HG03575 (cell line): Measurements from ENCODE around the gene PARP8.
"Not testable (repeated sequence)": the region's sequence is repeated elsewhere in the genome, so short reads cannot be mapped to it uniquely, and the experiment has no call there.

Experiments
- ATAC-seq: cut with Tn5 transposase; IDR thresholded peaks from one replicate; pipeline ENCODE4 v1.9.1; 2021; ENCODE audit not compliant: unreplicated experiment, insufficient number of reproducible peaks, low FRiP score; ENCODE audit errors: extremely low read depth

PARP8 gene, protein sequence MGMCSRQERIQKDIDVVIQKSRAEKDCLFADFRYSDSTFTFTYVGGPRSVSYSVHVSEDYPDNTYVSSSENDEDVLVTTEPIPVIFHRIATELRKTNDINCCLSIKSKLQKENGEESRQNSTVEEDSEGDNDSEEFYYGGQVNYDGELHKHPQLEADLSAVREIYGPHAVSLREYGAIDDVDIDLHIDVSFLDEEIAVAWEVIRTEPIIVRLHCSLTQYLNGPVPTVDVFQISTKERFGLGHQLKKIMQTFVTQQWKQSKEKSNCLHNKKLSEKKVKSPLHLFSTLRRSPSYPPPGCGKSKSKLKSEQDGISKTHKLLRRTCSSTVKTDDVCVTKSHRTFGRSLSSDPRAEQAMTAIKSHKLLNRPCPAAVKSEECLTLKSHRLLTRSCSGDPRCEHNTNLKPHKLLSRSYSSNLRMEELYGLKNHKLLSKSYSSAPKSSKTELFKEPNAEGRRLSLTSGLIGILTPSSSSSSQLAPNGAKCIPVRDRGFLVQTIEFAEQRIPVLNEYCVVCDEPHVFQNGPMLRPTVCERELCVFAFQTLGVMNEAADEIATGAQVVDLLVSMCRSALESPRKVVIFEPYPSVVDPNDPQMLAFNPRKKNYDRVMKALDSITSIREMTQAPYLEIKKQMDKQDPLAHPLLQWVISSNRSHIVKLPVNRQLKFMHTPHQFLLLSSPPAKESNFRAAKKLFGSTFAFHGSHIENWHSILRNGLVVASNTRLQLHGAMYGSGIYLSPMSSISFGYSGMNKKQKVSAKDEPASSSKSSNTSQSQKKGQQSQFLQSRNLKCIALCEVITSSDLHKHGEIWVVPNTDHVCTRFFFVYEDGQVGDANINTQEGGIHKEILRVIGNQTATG

DNA sequence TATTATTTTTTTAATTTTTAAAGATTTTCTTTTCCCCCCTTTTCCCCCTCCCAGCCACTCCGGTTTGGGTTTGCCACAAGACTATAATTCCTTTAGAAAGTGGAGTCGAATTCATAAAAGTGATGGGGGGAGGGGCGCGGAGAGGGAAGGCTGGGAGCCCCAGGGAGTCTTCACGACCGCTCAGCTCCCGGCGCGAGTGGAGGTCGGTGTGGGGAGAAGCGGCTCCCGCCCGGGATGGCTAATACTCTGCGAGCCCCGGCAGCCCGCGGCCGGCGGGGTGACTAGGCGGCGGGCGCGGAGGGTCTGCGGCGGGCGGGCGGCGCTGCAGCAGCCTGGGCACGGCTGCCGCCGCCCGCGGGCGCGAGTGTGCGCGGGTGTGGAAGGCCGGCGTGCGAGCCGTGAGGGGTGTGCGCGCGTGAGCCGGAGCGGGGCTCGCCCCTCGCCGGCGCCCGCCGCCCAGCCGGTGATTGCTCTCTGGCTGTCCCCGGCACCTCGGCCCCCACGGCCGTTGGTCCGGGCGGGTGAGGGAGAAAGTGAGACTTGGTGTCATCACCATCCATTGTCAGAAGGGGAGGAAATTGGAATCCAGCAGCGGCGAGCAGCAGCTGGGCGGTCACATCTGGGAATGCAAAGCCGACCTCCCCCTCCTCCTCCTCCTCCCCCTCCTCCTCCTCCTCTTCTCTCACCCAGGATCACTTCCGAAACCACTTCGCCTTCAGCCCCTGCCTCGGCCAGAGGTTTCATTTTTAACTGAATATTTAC, at the start of gene PARP8:
PARP8 (plus strand) TSS at position 377 of the 762 bp plus-strand sequence. CDS start 459 bp downstream, outside the sequence.
- no peak for ATAC-seq

DNA sequence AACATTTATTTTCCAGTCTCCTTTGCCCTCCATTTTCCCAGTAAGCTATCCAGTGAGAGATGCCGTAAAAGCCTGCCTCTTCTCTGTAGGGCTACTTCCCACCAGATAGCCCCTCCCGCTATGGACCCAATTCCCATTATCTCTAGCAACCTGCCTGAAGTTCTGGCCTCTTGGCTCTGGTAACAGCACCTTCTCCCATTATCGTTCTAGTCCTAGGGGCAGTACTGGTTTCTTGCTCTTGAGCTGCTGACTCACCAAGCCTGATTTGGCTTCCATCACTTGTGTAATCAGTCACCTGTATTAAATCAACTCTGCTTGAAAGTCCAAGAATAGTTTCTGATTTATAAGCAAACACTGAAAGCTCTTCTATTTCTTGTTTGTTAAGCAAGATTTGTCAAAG, 42.8 kb upstream of the PARP8 start:
- no peak for ATAC-seq

DNA sequence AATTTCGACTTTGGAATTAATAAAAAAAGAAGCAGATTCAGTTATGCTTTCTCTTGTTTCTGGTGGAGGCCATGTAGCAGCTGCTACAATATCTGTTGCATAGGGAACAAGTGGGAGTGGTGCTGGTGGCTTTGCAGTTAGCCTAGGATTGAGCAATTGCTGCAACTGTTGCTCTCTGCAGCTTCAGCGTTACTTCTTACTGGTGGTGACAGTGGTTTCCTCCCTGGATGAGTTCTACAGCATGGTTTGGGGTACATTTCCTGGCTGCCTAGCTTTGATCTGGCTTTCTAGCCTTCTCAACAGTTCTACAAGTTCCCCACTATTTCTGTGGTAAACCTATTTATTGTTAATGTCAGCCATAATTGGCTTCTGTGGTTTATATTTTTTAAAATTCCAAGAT, 31.6 kb upstream of the PARP8 start:
- not testable (repeated sequence) for ATAC-seq

DNA sequence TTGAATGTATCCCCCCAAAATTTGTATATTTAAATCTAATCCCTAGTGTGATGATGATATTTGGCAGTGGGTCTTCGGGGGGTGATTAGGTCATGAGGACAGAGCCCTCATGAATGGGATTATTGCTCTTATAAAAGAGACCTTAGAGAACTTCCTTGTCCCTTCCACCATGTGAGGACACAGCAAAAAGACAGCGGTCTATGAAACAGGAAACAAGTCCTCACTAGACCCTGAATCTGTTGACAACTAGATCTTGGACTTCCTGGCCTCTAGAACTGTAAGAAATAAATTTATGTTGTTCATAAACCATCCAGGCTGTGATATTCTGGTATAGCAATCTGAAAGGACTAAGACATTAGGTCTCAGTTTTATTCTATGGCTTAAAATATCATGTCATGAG, 28.9 kb upstream of the PARP8 start:
- not testable (repeated sequence) for ATAC-seq

DNA sequence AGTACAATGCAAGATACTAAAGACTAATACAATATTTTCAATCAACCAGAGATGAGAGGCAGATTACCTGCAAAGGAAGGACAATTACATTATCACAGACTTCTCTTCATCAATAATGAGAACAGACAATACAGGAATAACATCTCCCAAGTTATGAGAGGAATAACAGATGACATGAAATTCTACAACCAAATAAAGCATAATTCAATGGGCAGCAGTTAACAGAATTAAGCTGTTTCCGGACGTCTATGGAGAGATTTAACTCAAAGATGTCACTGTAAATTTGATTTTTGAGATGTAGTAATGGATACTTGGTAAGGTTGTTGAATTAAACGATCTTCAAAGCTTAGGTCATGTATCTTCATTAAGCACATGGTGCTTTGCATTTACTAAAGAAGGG, 19.8 kb upstream of the PARP8 start:
- no peak for ATAC-seq

DNA sequence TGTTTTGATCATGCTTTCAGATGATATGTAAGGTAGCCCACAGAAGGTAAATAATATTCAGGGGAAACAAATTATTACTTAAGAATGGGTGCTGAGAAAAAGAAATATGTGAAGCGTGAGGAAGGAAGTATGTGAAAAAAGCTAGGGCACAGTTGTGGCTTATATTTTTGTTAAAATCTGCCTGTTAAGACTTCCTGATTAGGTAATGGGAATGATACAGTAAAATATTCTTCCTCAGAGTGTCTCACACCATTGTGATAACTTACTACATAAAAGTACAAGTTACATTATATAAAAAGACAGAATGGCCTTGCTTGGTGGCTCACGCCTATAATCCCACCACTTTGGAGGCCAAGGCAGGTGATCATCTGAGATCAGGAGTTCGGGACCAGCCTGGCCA, 18.7 kb upstream of the PARP8 start:
- no peak for ATAC-seq

DNA sequence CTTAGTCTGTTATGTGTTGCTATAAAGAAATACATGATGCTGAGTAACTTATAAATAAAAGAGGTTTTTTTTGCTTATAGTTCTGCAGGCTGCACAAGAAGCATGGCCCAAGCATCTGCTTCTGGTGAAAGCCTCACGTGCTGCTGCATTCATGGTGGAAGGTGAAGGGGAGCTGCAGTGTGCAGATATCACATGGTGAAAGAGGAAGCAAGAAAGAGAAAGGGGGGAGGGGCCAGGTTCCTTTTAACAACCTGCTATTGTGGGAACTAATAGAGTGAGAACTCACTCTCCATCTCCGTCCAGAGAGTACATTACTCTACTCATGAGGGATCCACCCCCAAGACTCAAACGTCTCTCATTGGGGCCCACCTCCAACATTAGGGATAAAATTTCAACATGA, 12.5 kb upstream of the PARP8 start:
- ATAC-seq, result peak; percentile 58

DNA sequence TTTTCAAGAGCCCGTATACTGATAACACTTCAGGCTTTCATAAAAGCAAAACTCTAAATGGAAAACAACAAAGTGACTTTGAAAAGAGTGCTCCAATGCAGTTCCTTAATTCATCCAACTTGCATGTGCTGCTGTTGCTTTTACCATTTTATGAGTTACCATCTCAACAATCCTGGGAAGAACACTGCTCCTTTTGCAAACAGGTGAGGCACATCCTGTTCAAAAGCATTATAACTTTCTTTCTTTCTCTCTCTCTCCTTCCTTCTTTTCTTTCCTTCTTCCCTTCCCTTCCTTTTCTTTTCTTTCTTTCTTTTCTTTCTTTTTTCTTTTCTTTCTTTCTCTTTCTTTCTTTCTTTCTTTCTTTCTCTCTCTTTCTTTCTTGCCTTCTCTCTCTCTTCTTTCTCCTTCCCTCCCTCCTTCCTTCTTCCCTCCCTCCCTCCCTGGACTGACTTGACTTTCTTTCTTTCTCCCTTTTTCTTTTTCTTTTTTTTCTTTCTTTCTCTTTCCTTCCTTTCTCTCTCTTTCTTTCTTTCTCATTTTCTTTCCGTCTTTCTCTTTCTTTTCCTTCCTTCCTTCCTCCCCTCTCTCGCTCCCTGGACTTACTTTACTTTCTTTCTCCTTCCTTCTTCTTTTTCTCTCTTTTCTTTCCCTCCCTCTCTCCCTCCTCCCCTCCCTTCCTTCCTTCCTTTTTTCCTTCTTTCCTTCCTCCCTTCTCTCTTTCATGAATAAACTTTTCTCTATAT, 11.2 kb upstream of the PARP8 start:
- ATAC-seq, result no peak

DNA sequence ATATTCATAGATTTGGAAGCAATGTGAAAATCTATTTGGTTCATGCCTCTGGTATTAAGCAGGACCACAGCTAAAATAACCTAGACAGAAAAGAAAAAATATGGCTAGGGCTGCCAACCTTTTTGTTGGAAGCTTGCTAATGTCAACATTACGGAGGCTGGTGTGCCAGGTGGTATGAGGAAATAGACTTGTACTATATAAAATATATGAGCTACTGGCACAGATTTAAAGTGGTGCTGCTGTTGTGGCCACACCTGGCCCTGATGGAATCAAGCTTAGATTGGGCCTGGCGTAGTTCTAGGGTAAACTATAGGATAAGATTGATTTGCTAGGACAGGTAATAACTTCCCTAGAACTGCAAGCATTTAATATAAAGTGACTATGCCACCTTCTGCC, 10.6 kb upstream of the PARP8 start:
- ATAC-seq, result no peak

DNA sequence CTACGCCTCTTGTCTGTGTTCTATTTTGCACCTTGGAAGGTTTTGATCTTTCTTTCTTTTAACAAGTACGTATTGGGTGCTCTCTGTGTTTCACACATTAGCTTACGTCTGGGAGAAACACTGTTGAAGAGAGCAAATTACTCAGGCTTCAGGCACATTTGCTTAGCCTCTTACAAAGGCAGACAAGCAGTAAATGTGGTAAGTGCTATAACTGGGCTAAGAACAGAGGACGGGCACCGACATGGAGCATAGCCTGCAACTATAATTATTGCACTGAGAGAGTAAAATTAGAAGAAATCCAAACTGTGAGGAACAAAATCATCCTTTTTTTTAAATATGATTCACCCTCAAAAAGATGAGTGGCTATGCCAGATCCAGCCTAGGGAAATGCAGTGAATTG, 9.4 kb upstream of the PARP8 start:
- no peak for ATAC-seq

DNA sequence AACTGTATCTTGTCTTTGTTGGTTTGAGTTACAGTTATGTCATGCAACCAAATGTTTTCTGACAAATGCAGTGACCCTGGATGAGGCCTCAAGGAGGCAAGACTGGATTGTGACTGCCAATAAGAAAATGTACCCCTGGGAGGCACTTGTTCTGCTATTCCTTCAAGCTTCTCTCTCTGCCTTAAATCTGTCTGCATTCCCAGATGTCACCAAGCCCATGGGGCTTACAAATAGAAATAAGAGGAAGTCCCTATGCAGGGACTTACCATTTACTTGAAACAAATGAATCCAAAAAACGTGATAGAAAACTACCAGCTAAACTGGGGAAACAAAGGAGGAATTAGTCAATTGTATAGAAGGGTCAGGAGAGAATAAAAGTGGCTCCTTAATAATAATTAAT, 8.2 kb upstream of the PARP8 start:
- no peak for ATAC-seq

DNA sequence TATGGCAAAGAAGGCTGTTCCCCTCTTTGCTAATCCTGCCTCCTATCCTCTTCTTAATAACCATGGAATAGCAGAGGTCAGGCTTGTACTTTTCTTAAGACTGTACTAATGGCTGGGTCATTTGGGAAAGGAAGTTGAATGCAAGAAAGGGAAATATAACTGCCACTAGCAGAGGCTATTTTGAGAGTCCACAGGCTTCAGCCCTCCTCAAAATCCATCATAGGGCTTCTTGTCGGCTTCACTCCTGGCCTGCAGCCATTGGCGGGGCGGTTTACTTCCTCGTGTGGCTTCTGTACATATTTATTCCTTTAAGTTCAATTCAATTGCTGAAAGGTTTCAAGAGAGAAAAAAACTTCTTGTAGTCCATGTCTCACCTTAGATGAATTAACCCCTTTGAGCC, 2.8 kb upstream of the PARP8 start:
- ATAC-seq, result no peak

DNA sequence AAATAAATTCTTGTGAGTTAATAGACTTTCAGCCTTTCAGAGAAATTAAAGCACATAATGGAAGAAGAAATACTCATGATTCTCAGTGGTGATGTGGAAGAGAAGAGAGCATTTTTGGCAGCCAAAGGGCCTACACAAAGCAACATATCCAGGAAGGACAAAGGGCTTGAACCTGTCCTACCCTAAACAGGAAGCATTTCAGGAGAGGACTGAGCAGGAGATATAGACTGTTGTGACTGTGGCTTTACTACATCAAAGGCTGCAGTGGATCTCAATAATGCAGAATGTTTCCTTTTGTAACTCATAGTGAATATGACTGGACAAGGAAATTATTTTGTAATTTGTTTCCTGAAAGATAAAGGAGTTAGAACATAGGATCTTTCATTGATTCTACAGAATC, 1.3 kb upstream of the PARP8 start:
- ATAC-seq, result no peak

DNA sequence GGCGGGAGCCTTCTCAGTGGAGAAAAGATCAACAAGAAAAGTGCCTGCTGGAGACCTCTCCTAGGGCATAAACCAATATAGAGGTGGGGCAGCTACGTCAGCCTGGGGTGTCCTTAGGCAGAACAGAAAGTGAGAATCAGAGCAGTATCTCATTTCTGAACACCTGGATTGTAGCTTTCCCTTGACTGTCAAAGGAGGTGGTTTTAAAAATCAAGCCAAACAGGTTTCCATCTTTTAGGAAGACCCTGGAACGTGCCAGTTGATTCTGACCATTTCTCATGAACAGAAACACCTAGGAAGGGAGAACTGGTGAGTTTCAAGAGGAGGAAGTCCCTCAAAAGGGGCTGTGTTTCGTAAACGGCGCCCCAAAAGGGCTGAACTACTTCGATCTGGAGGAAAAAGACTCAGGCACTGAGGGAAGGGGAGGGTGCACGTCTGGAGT, 655 bp upstream of the PARP8 start:
- ATAC-seq, result not testable (repeated sequence)

DNA sequence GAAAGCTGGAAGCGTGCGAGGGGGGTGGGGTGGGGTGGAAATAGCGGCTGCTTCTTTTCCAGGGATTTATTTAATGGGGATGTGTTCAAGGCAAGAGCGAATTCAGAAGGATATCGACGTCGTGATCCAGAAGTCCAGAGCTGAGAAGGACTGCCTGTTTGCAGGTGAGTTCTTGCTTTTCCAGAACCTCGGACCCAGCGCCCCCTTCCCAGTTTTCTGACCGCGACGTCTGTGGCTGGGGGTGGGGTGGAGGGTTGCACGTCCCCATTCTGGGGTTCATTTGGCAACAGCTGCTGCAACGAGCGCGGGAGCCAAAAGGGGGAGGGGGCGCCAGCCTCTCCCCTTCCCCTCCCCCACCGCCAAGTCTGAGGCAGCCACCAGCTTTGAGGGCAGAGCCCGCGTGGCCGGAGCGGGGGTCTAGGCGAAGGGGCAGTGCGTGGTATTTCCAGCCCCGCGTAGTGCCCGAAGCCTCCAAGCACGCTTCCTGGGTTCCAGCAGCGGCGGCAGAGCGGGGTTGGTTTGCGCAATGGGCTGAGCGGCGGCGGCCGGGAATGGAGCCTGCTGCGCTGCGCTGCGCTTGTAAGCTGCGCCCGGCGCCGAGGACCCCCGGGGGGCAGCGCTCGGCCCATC, 701 bp downstream of the PARP8 start:
- peak; percentile 18 for ATAC-seq

DNA sequence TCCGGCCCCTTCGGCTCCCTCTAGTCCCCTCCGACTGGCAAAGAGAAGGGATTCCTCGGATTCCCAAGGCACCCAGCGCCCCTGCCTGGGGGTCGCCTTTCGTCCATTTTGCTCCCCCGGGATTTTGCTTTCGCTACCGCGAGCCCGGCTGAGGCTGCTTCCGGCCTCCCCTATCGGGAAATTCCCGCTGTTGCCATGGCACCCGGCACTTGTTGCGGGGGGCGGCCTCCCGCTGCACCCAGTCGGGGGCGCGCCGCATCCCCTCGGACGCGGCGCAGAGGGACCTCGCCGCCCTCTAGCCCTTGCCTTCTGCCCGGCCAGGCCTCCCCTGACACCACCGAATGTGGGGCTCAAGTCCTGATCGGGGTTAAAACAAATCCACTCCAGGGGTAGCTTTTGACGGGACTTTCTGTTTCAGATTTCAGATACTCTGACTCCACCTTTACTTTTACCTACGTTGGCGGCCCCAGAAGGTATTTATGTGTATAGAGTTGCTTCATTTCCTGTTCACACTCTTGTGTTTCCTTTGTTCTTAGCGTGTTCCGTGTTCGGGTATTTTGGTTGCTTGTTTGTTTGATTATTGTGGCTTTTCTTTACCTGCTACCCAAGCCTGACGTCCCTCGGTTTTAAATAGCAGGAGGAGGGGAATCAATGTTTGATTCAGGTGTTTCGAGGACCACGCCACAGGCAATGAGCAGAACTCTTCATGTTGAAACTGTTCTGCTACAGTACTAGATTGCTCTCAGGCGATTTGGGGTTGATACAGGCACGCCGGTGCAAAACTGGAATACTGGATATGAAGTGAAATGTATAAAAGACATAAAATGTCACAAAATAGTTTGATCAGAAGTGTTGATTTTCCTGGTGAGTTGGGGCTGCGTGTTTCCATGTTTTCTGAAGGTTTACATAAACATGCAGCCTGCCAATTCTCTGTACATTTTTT, 1.5 kb downstream of the PARP8 start:
- peak; percentile 50 for ATAC-seq

DNA sequence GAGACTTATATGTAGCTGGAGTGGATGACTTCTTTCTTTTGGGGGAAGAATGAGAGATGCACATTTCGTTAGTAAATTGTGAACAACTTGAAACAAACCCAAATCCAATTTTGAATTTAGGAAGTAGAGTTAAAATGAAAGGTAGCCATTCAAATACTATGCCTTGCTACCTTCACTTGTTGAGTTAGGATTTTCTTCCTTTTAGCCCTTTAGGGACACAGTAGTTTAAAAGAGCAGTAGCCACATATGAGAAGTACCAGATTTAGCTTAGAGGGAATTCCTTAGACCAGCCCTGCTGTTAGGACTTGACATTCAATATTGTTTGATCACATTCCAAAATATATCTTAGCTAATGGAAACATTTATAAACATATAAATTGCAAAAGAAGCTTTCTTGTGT, 2.2 kb downstream of the PARP8 start:
- not testable (repeated sequence) for ATAC-seq
